Stimulated activated CD8-positive, alpha-beta memory T cell treated with anti-CD3 and anti-CD28 coated beads, Interleukin-7, amount 100 ng/mL, for 1 hour (primary cell): ENCODE data around the gene ANKRD28.
"Not testable (repeated sequence)": the region's sequence is repeated elsewhere in the genome, so short reads cannot be mapped to it uniquely, and the experiment has no call there.

Experiments
- DNase-seq, 2 donors: peaks; one replicate each; pipeline ENCODE4 v3.0.0-alpha.2; 2020; ENCODE audit warnings: low read depth in 2 of 2

ANKRD28 gene

DNA sequence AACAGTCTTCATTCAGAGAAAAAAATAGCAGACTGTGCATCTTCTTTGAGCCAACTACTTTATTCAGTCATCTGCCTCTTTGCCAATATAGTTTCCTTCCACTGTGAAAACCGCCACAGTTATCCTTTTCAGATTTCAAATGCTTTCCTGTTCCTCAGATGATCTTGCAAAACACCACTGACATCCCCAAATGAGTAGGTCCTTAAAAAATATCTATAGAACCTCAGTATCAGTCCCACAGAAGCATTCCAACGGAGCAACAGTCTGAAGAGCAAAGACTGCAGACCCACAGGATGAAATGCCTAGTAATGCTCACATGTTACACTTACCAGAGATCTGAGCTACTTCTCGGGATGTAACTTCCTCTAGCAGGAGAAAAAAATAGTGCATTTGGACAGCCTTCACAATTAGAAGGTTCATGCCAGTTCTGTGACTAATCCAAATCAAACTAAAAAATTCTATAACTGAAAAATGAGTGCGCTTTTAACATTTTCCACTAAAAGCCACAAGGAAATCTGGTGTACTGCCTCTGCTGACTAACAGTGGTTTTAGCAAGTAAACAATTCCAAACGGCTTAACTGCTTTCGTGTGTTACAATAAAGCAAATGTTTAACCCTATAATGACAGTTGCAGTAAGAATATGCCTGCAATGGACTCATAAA, at the start of gene ANKRD28:
ANKRD28 (minus strand) TSS at position 338 of the 662 bp plus-strand sequence. CDS start 1,458 bp downstream, outside the sequence.
- no peak for DNase-seq

DNA sequence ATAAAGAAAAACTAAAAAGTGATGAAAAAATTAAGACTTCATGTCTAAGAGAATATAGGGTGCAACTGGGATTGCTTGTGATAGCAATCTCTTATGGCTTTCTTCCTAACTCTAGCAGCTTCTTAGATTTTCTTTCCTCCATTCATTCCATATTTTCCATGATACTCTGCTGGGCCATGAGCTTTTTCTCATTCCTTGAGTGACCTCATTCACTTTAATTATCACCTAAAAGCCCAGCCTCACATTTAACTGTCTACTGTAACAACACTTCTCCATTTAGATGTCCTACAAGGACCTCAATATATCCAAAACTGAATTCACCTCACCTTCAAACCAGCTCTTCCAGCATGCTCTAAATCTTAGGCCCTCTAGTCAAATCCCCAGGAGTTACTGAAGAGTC, 49.5 kb upstream of the ANKRD28 start:
- no peak for DNase-seq

DNA sequence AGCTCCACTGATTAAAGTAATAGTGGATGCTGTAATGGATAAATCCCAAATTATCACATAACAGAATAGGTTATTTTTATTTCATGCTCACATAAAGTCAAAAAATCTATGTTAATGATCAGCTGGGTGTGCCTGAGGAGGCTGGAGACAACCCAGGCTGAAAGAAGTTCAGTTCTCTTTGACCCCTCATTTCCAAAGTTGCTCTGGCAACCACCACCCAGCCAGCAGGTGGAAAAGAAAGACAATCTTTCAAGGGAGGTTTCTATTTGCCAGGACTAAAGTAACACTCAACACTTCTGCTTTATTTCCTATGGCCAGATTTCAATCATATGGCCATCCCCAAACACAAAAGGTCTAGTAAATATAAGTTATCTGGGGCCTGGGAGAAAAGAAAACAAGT, 48.8 kb upstream of the ANKRD28 start:
- DNase-seq = no peak

DNA sequence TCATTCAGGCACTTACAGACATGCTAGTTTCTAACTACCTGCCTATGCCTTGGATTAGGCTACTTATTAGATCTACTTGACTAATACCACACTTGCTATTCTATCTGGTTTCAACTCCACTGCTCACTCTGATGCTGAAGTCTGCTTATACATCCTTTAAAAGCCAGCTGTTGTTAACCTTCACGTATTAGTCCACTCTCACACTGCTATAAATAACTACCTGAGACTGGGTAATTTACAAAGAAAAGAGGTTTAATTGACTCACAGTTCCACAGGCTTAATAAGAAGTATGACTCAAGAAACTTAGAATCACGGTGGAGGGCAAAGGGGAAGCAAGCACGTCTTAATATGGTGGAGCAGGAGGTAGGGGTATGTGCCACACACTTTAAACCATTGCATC, 47.7 kb upstream of the ANKRD28 start:
- DNase-seq = no peak

DNA sequence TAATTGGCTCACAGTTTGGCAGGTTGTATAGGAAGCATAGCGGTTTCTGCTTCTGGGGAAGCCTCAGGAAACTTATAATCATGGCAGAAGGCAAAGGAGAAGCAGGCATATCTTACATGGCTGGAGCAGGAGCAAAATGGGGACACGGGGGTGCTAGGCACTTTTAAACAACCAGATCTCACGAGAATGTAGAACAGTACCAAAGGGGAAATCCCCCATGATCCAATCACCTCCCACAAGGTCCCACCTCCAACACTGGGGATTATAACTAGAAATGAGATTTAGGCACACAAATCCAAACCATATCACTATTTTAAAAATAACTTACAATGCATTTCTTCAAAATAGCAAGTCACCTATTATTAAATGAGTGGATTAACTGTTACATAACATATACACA, 47.1 kb upstream of the ANKRD28 start:
- DNase-seq = no peak

DNA sequence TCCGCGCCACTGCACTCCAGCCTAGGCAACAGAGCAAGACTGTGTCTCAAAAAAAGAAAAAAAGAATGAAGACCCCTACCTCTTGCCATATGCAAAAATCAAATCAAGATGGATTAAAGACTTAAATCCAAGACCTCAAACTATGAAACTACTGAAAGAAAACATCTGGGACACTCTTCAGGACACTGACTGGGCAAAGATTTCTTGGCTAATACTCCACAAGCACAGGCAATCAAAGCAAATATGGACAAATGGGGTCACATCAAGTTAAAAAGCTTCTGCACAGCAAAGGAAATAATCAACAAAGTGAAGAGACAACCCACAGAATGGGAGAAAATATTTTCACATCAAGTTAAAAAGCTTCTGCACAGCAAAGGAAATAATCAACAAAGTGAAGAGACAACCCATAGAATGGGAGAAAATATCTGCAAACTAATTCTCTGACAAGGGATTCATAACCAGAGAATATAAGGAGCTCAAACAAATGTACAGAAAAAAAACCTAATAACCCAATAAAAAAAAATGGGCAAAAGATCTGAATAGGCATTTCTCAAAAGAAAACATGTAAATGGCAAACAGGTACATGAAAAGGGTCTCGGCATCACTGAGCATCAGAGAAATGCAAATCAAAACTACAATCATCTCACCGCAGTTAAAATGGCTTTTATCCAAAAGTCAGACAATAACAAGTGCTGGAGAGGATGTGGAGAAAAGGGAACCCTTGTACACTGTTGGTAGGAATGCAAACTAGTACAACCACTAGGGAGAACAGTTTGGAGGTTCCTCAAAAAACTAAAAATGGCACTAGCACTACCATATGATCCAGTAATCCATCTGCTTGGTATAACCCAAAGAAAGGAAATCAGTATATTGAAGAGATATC, 43.6 kb upstream of the ANKRD28 start:
- not testable (repeated sequence) for DNase-seq

DNA sequence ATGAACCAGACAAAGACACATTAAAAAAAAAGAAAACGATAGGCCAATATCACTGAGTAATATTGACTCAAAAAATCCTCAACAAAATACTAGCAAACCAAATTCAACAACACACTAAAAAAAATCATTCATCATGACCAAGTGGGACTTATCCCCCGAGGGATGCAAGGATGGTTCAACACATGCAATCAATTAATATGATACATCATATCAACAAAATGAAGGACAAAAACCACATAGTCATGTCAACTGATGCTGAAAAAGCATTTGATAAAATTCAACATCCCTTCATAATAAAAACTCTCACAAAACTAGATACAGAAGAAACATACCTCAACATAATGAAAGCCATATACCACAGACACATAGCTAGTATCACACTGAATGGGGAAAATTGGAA, 41.8 kb upstream of the ANKRD28 start:
- no peak for DNase-seq

DNA sequence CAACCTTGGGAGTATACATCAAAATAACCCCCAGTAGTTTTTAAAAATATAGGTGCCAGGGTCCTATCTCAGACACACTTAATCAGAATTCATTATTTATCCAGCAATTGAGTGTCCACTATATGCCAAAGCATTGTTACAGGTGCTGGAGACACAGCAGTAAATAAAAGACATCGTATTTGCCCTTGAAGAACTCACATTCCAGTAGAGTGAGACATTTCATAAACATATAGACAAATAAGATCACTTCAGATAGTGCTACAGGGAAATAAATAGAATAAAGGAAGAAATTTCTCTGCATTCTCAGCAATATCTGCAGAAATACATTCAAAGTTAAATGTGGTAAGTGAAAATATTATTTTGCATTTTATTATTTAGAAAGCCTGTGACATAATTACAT, 34.1 kb upstream of the ANKRD28 start:
- DNase-seq = no peak

DNA sequence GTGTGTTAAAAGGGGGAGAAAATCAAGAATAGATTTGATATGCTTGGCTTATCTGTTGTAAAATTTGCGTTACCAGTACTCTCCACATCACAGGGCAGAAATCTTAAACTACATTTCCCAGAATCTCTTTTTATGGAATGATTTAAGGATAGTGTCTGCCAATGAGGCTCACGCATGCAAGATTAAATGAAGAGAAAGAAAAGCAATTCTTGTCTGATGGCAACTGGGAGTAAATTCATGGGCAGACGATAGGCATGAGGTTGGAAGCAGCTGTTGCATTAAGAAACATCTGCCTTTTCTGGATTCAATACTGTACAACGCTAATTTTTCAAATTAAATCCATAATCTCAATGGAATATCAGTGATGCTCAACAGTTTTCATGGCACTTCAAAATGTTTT, 27.2 kb upstream of the ANKRD28 start:
- no peak for DNase-seq

DNA sequence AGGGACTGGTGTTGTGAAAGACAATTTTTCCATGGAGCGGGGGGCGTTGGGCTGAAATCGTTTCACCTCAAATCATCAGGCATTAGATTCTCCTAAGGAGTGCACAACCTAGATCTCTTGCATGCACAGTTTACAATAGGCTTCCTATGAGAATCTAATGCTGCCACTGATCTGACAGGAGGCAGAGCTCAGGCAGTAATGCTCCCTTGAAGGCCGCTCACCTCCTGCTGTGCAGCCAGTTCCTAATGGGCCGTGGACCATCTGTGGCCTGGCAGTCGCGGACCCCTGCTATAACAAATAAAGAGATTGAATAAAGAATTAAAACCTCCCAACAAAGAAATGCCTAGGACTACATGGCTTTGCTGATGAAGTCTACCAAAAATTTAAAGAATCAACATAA, 25.3 kb upstream of the ANKRD28 start:
- DNase-seq = no peak

DNA sequence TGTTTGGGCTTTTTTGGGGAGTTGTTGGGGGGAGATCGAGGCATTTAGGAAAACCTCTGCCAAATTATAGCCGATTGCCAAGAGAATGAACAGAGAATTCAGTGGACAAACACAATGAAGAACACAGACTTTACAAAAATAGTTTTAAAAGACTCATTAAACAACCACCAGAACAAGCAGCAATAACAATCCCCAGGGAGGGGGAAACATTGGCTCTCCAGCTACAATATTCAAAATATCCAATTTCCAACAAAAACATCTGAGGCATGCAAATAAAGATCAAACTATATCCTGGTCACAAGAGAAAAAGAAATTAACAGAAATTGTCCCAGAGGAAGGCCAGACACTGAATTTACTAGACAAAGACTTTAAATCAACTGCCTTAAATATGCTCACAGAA, 24.5 kb upstream of the ANKRD28 start:
- no peak for DNase-seq

DNA sequence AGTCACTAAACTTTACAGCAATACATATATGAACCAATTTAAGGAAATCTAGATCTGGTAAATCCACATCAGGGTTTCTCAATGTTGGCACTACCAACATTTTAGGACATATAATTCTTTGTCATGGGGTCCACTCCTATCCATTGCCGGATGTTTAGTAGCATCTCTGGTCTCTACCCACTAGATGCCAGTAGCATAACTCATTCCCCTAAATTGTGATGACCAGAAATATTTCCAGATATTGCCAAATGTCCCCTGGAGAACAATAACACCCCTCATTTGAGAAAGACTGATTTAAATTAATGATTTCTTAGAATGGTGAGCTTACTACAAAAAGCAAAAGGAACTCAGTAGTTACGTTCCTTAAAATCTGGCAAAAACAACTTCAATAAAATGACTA, 23.1 kb upstream of the ANKRD28 start:
- no peak for DNase-seq

DNA sequence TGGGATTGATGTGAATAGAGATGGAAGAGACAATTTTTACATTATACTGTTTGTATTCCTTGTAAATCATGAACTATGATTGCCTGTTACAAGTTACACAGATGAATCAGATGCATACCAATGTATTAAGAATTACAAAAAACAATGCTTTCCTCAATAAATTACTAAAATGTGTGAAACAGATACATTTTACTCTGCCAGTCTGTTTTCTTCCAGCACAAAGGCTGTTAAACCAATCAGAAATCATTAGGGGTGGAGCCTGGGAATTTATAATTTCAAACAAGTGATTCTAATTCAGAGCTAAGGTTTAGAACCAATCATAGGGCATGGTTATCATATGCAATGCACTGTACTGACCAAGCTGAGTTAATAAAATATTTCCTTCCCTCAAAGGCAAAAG, 21.8 kb upstream of the ANKRD28 start:
- no peak for DNase-seq

DNA sequence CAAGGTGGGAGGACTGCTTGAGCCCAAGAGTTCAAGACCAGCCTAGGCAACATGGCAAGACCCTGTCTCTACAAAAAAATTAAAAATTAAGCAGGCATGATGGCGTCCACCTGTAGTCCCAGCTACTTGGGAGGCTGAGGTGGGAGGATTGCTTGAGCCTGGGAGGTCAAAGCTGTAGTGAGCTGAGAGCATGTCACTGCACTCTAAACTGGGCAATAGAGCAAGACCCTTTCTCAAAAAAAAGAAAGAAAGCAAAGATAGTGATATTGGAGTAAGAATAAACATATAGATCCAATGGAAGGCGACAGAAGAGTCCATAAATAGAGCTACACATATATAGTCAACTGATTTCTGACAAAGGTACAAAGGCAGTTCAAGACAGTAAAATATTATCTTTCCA, 21.3 kb upstream of the ANKRD28 start:
- no peak for DNase-seq

DNA sequence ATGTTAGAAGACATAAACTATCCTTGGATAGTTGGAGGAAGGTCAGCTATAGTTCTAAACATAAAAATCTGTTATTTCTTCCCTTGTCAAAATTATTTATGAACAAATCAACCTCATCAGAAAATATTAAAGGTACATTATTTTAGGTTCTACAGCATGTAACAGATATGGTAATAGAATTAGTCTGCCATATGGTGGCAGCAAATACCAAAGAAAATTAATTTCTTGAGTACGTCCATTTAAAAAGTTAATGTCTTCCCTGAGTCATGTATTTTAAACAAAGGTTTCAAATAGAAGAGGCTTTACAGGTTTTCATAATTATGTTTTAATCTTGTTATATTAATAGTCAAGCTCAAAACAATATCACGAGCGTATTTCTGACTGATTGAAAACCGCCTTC, 17.9 kb upstream of the ANKRD28 start:
- no peak for DNase-seq

DNA sequence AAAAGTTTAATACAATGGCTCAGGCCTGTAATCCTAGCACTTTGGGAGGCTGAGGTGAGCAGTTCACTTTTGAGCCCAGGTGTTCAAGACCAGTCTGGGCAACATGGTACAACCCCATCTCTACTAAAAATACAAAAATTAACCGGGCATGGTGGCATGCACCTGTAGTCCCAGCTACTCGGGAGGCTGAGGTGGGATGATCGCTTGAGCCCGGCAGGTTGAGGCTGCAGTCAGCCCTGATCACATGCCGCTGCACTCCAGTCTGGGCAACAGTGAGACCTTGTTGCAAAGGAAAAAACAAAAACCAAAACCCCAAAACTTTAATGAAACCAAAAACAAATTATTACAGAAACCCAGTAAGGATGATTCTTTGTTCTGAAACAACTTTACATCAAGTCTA, 15.3 kb upstream of the ANKRD28 start:
- DNase-seq = not testable (repeated sequence)

DNA sequence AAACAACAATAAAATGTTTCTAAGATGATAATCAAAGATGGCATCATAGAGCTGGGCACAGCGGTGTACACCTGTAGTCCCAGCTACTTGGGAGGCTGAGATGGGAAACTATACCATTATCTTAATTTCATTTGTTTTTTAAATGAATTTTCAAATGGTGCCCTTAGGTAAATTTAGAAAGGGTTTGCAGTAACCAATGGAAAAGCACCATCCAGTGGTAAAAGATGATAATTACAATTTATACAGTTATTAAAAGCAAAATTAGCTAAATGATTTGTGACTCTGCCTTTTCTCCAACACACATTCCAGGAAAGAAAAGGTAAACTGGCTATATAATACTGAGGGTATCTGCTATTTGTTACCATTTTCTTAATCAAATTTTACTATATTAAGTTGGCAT, 14.4 kb upstream of the ANKRD28 start:
- DNase-seq = no peak

DNA sequence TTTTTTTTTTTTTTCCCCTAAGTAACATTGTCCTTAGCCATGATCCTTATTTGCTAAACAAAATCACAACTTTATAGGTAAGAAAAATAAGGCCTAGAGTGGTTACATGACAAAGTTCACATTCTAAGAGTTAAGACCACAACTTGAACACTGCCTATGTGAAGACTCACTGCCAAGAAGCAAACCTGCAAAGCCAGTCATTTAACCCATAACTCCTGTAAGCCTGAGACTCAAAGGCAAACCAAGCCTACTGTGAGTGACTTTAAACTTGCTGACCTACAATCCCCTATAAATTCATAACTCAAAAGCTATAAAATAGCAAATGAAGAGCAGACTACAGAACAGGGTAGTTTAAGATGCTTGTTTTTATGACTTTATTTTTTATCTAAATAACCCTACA, 12.9 kb upstream of the ANKRD28 start:
- no peak for DNase-seq

DNA sequence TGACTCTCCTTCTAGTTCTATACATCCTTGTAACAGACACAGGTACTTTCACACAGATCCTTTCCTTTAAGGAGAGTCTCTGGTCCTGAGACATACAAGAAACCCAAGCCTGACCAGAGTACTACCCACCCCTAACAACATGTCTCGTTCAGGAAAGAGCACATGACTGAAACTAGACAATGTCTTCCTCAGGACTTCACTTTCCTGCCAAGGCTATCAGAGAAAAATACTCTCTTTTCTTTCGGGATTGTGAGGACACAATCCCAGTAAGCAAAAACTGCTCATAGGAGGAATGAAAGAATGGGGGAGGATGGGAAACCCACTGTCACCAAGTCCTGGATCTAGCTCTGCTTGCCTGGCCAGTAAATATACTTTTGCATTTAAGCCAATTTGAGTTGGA, 11.5 kb upstream of the ANKRD28 start:
- DNase-seq = no peak

DNA sequence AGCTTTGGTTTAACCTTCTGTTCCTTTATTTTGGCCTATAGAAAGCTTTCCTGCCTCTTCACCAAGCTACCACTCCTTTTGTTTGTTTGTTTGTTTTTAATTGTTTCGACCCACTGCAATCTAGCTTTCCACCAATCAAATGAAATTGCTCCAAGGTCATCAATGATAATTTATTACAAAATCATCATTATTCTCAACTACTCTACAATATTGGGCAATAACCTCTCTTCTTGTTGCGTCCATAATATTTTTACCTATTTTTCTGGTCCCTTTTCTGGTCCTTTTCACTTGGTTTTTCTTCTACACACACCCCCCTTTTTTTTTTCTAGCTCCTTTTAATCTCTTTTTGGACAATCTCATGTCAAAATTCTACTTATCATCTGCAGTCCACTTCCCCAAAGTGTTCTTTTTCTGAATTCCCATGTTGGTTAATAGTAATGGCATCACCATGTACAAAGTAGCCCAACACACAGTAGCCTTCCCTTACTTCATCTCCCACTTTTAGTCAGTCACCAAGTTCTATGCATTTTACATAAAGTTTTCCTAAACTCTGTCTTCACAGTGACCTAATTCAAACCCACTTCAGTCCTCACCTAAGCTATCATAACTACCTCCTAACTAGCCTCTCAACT, 11.0 kb upstream of the ANKRD28 start:
- DNase-seq = no peak

DNA sequence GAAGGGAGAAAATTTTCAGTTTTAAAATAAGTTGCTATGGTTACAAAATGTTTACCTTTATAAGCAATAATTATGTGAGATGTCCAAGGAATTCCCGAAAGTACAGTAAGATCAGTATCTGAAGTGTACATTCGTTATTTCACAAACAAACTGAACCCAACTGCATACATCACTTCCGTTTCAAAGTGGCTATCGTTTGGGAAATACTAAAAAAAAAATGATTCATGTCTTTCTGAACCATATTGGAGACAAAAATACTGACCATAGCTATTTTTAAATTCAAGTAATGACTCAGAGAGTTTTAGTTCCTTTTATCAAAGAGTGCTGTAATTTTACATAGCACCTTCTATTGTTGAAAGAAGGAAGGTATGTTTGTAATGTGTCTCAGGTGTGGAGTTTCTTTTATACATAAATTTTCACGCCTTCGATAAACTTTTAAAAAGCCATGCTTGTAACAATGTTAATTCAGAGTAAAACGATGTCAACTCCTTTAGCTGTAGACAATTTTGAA, 8.0 kb upstream of the ANKRD28 start:
- DNase-seq = no peak

DNA sequence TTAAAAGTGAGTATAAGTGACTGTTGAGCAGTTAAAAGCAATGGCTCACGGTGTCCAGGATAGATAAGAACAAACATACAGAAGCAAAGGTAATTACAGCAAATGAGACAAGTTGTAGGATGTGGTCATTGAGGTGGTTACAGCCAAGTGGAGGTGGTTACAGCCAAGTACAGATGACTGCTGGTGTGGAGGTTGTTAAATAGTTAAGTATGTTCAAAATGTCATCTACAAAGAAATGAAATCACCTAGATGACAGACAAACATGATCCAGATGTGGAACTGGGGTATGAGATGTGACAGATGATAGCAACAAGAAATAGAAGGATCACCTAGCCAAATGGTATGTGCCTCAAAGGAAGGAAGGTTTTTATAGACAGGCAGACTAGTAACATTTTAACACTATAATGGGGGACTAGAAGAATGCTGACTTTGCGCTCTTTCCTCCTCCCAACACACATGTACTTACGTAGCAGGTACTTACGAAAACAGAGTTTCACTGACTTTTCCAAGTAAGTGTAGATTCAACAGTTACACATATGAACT, 6.8 kb upstream of the ANKRD28 start:
- no peak for DNase-seq
